ENCODE data around the gene NFRKB. TPM values are rescaled to one million over a fixed set of nuclear protein-coding genes. Genes with fewer than 3 reads are reported as not detected.

NFRKB gene
- total RNA-seq, 3 donors from 2014 or later (not counting 1 experiment from before 2014, with no cell fraction given), result 26.9 to 36.3 (median 35.2) TPM

DNA sequence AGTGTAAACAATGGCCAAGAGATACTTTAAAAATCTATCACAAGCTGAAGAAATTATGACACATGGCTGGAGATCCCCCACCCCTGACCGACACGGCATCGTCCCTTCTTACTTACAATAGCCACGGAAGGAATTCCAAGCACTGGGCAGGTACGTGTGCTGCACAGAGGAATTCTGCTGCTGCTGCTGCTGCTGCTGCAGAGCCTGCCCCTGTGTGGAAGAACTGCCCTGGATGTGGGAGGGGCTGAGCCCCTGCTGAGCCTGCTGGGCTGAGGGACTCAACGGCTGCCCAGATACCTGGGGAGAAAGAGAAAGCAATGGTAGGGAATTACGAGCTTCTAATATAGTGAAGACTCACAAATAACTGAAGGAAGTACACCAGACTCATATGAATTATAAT, 15.0 kb upstream of the NFRKB start:
- Histone ChIP-seq H3K9me3 (ENCODE audit: control insufficient read depth, insufficient read depth, low read length) (no peaks in the 10 kb centered on the region), H3K4me3 (ENCODE audit: low read length) (no peak overlapping the region), H3K36me3 (ENCODE audit: control insufficient read depth, insufficient read depth, low read length) (peaks cover 38% of the 10 kb centered on the region), H3K4me1 (ENCODE audit: control insufficient read depth, insufficient read depth, low read length) (no peaks in the 10 kb centered on the region), H3K27me3 (ENCODE audit: control insufficient read depth, insufficient read depth, low read length) (no peaks in the 10 kb centered on the region), H3K27ac (ENCODE audit: low read length) (no peak overlapping the region)
- ATAC-seq, result no peak
- WGBS (ENCODE audit: insufficient coverage), result 95% methylated on average over 6 of the region's 7 CpGs
- no peak for DNase-seq
- Mint-ChIP-seq H3K4me3 (no peak overlapping the region), H3K27me3 (ENCODE audit: low read depth in 2 of 2) (no peaks in the 10 kb centered on the region), H3K27ac (no peak overlapping the region), H3K4me1 (no peaks in the 10 kb centered on the region), H3K36me3 (peaks cover 16% of the 10 kb centered on the region), H3K9me3 (no peaks in the 10 kb centered on the region)
- intact Hi-C loops (cut with micrococcal nuclease), result no loop called here
- TF ChIP-seq, protein P1, sequence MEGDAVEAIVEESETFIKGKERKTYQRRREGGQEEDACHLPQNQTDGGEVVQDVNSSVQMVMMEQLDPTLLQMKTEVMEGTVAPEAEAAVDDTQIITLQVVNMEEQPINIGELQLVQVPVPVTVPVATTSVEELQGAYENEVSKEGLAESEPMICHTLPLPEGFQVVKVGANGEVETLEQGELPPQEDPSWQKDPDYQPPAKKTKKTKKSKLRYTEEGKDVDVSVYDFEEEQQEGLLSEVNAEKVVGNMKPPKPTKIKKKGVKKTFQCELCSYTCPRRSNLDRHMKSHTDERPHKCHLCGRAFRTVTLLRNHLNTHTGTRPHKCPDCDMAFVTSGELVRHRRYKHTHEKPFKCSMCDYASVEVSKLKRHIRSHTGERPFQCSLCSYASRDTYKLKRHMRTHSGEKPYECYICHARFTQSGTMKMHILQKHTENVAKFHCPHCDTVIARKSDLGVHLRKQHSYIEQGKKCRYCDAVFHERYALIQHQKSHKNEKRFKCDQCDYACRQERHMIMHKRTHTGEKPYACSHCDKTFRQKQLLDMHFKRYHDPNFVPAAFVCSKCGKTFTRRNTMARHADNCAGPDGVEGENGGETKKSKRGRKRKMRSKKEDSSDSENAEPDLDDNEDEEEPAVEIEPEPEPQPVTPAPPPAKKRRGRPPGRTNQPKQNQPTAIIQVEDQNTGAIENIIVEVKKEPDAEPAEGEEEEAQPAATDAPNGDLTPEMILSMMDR (IDR thresholded peaks at IDR 0.05), result no peak

DNA sequence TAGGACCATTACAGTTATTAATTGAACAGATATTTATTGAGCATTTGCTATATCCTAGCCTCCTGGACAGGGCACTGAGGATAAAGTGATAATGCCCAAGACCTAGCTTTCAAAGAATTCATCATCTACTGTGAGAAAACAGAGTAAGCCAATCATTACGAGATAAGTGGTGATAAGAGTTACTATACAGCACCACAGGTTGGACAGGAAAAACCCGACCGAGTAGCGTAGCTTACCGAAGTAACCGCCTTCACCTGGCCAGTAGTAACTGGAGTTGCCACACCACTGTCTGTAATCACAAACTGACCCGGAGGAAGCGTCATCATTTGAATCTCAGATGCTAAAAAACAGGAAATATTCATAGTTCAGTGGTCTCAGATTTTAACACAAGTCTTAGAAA, 10.0 kb upstream of the NFRKB start:
- WGBS (ENCODE audit: insufficient coverage), result 94% methylated on average over 8 of the region's 8 CpGs
- Mint-ChIP-seq H3K27ac (no peak overlapping the region), H3K4me1 (no peaks in the 10 kb centered on the region), H3K9me3 (no peaks in the 10 kb centered on the region), H3K36me3 (peaks cover 23% of the 10 kb centered on the region), H3K4me3 (no peak overlapping the region), H3K27me3 (ENCODE audit: low read depth in 2 of 2) (no peaks in the 10 kb centered on the region)
- Histone ChIP-seq H3K36me3 (ENCODE audit: control insufficient read depth, insufficient read depth, low read length) (peaks cover 27% of the 10 kb centered on the region), H3K9me3 (ENCODE audit: control insufficient read depth, insufficient read depth, low read length) (no peaks in the 10 kb centered on the region), H3K4me3 (ENCODE audit: low read length) (no peak overlapping the region), H3K27ac (ENCODE audit: low read length) (no peak overlapping the region), H3K4me1 (ENCODE audit: control insufficient read depth, insufficient read depth, low read length) (no peaks in the 10 kb centered on the region), H3K27me3 (ENCODE audit: control insufficient read depth, insufficient read depth, low read length) (no peaks in the 10 kb centered on the region)
- ATAC-seq (no peak), DNase-seq (no peak)
- intact Hi-C loops (cut with micrococcal nuclease), result no loop called here
- TF ChIP-seq, protein P1 (IDR thresholded peaks at IDR 0.05), result no peak

DNA sequence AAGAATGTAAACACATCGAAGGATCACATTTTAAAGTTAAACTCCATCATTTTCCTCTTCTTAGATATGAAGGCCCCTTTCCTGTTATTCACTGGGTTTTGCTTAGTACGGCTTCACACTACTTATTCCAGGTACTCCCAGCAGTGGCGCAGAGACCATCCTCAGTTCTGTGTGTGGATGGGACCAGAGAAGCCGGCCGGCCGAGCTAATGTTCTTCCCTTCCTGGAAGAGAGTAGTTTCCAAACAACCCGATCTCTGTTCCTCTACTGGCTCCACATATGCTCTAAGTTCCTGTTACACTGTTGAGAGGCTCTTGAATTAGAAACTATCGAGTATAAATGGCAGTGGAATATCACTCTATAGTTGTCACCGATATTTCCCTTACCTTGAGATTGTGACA, 684 bp upstream of the NFRKB start:
- Histone ChIP-seq H3K36me3 (ENCODE audit: control insufficient read depth, insufficient read depth, low read length) (peaks cover 13% of the 10 kb centered on the region), H3K4me3 (ENCODE audit: low read length) (peak overlapping the region; percentile 85), H3K27ac (ENCODE audit: low read length) (no peak overlapping the region), H3K27me3 (ENCODE audit: control insufficient read depth, insufficient read depth, low read length) (no peaks in the 10 kb centered on the region), H3K4me1 (ENCODE audit: control insufficient read depth, insufficient read depth, low read length) (peaks cover 12% of the 10 kb centered on the region), H3K9me3 (ENCODE audit: control insufficient read depth, insufficient read depth, low read length) (no peaks in the 10 kb centered on the region)
- peaks cover under 1% of the 10 kb centered on the region for H3K36me3 Mint-ChIP-seq
- peaks cover 25 to 33% of the 10 kb centered on the region in 2 donors for H3K4me1 Mint-ChIP-seq
- 73% methylated on average over 9 of the region's 9 CpGs for WGBS (ENCODE audit: insufficient coverage)
- intact Hi-C loops (cut with micrococcal nuclease), result loop anchor here (5.0 to 10.0 kb wide), 2 partner anchors 169 to 1021 kb away; partner anchors contain the start of genes APLP2 and SNX19
- no peaks in the 10 kb centered on the region for H3K9me3 Mint-ChIP-seq
- H3K4me3 Mint-ChIP-seq, result peak overlapping the region; percentile 91
- DNase-seq (no peak), ATAC-seq (no peak)
- H3K27me3 Mint-ChIP-seq (ENCODE audit: low read depth in 2 of 2), result no peaks in the 10 kb centered on the region
- TF ChIP-seq, protein P1 (IDR thresholded peaks at IDR 0.05), result no peak
- H3K27ac Mint-ChIP-seq, result peak overlapping the region; percentile 67 to 90
